ENCODE results near the gene CSTPP1.
"Not testable (repeated sequence)": the region's sequence is repeated elsewhere in the genome, so short reads cannot be mapped to it uniquely, and the experiment has no call there.

The CSTPP1 gene

DNA sequence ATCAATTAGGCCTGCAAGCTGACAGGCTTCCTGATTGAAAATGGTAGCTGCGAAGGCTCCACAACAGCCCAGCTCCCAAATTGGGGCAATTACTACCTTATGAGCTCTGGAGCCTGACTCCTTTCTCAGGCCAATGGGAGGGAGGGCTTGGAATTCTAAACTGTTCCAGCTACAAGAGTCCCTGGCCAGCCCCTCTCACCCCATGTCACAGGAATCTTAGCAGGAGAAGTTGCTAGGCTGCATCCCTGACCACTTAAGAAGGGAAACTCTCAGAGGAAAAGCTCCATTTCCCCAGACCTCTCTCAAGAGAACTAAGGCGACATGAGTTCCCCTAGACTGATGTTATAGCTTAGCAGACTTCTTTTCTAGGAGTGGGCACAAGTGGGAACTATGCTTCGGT, 23.1 kb upstream of the CSTPP1 start:
- DNase-seq, result no peak

DNA sequence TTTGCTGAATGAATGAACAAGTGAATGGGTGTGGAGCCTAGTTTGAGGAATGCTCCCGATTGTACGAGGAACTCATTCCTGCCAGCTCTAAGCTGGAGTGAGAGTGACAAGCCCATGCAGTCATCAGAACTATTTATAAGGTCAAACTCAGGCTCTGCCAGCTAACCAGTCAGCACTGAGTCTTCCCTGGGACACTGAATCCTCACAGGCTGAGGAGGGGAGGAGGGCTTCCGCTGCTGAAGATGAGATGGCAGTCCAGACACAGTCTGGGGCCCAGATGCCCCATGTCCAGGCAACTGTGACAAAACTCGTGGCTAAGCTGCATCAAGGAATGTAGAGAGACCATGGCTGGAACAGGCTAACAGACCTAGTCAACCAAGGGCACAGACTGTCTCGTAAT, 22.2 kb upstream of the CSTPP1 start:
- no peak for DNase-seq

DNA sequence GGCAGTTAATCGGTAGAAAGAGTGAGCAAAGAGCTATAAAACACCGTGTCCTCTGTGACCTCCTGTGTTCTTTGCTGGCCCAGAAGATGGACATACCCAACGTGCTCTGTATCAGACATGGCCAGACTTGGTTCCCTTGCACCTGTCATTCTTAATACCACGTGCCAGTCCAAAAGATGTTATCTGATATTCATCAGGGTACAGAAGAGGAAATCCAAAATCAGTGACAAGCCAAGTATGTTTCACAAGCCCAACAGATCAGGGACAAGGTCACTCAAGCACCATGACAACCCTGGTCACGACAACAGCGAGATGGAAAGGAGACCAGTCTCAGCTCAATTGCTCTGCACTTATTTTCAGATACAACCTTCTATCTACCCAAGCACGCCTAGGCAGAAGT, 21.7 kb upstream of the CSTPP1 start:
- no peak for DNase-seq

DNA sequence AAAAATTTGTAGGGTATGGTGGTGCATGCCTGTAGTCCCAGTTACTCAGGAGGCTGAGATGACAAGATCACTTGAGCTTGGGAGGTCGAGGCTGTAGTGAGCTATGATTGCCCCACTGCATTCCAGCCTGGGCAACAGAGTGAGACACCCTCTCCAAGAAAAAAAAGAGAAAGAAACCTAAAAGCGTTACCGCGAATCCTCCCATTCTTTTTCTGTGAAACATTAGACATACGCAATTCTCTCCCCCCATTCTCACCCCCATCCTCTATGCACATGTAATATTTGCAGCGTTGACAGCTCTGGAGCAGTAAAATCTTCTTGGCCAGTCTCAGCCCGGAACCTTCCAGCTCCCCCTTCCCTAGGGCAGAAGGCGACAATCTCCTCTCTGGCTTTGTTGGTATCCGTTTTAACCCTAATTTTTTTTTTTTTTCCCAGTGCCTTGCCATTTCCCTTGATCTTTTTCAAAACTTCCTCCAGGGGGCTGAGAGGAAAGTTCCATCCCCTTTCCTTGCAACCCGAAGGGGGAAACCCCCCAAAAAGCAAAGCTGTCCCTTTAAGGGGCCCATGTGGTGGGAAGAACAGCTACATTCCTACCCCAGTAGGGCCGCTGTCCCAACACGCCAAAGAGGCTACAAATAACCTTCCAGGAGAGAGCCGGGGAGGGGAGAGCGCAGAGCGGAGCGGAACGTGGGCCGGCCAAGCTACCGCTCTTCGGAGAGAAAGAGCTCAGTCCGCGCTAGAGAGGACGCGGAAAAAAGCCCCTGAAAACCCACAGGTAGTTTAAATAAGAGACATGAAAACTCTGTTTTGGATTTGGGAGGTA, 20.1 kb upstream of the CSTPP1 start:
- no peak for DNase-seq

DNA sequence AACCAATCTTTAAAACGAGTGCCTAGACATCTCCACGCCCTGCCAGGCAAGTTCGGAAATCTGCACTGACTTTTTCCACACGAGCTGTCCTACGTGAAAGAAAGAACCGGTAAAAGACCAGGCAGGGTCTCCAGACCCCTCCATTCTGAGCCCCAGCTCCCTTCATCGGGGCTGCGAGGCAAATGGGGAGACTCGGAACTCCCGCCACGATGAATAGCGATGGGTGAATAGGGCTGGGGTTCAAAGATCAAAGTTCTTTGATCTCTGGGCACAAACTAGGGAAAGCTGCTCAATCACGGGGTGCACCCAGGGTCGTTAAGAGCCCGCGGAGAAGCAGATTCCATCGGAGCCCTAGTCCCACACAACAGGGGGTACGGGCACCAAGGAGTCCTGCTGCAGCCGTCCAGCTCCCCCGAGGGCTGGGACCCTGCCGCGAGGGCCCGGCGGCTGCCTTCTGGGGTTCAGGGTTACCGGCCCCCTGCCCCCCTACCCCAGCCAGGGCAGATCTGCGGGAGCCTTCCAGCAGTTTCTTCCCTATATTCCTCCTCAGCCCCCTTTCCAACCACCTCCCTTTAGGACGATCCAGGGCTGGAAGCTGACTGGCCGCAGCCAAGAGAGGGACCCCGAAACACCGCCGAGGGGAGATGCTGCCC, 19.3 kb upstream of the CSTPP1 start:
- no peak for DNase-seq

DNA sequence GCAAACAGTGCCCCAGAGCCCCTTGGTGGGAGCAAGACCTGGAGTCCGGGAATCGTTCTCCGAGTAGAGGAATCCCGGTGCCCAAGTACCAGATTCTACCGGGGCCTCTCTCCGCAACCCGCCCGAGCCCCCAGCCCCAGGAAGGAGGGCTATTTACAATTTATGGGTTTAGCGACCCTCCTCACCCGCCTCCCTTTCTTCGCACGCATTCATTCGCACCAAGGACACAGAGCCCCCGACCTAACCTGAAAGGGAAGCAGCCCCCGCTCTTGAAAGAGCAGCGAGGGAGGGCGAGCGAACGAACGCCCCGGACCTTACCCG, 18.8 kb upstream of the CSTPP1 start:
- DNase-seq, result no peak

DNA sequence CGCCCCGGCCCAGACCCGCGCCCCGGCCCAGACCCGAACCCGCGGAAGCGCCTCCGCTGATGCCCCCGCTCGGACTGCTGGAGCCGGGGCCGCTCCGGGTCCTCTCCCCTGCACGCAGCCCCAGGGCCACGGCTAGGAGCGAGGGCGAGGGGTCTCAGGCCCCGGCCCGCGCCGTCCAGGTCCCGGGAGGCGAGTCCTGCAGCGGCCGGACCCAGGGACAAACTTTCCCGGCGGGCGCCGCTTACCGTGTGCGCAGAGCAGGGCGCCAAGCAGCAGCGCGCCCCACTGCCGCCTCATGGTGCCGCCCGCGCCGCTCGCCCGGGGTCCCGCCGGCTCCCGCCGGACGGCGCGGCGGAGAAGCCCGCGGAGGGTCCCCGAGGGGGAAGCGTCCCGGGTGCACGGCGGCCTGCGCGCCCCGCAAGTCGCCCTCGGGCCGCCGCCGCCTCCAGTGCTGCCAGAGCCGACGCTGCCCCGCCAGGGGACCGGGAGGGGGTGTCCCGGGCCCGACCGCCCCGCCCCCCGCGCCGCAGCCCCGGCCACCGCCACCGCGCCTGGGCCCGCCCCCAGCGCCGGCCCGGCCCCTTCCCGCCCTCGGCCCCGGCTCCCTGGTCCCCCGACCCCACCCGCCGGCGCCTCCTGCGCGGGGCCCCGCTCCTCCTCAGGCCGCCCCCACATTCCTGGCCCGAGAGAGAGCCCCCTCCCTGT, 18.3 kb upstream of the CSTPP1 start, which contains the start of gene LRP4:
LRP4 (minus strand) TSS at position 468 of the 705 bp plus-strand sequence; CDS start at position 297, 171 bp downstream.
- no peak for DNase-seq

DNA sequence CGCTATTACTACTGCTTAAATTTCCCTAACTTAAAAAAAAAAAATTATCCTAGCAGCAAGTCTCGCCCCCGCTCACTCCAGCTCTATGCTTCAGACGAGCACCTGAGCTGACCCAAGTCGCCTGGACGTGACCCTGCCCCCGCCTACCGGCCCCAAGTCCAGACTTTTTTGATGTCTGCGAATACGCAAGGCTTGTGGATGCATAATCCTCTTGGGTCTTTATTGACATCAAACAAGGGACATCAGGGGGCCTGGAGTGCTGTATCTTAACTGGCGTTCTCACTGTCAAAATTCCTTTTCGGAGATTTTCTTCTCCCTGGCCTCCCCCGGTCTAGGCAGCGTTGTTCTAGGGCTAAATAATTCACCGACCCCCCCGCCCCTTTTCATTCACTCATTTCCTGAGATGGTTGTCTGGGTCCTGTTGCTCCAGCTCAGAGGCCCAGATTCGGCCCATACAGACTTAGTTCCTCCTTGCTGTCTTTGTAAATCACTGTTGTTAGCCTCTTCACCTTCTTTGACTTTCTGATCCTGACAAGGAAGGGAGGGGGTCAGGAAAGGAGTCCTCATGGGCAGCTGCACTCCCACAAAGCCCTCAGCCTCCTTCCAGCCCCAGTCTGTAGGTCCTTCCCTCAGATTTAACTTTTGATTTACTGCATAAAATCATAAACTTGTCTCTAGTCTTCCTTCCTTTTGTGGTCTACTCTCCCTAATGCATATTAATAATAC, 17.6 kb upstream of the CSTPP1 start:
- no peak for DNase-seq

DNA sequence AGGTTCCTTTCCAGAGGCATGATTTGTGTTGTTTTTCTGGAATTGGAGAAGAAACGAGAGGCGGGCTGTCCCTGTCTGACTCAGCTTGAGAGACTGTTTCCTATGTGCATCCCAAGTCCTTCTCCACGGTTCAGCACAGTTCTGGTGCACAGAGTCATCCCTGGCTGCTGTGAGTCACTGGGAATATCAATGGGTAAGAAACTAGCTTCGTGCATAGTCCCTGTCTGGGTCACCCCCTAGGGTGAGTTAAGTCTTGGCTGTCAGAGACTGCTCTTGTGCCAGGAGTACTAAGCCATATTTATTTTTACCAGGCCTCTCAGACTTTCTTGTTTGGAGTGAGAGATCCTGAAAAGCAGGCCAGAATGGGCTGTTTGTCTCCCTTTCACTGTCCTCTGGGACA, 15.8 kb upstream of the CSTPP1 start:
- no peak for DNase-seq

DNA sequence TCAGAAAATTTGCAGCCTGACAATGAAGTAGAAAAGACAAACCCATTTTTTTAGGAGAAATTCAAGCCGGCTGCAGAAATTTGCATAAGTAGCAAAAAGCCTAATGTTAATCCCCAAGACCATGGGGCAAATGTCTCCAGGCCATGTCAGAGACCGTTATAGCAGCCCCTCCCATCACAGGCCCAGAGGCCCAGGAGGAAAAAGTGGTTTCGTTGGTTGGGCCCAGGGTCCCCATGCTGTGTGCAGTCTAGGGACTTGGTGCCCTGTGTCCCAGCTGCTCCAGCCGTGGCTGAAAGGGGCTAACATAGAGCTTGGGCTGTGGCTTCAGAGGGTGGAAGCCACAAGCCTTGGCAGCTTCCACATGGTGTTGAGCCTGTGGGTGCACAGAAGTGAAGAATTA, 8.6 kb upstream of the CSTPP1 start:
- DNase-seq, result not testable (repeated sequence)

DNA sequence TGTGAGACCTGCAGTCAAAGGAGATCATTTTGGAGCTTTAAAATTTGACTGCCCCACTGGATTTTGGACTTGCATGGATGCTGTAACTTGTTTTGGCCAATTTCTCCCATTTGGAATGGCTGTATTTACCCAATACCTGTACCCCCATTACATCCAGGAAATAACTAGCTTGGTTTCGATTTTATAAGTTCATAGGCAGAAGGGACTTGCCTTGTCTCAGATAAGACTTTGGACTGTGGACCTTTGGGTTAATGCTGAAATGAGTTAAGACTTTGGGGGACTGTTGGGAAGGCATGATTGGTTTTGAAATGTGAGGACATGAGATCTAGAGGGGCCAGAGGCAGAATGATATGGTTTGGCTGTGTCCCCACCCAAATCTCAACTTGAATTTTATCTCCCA, 7.9 kb upstream of the CSTPP1 start:
- DNase-seq, result not testable (repeated sequence)

DNA sequence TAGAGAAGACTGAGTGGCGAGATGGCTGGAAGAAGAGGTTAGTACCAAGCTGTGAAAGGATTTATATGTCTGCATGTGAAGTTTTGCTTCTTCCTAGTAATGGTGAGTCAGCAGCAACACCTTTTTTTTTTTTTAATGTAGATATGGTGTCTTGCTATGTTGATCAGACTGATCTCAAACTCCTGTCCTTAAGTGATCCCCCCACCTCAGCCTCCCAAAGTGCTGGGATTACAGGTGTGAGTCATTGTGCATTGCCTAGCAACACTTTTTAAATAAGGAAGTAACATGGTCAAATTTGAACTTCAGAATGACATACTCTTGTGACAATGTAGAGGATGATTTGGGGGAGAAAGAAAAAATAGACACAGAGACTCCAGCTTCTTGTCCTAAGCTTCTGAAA, 6.5 kb upstream of the CSTPP1 start:
- no peak for DNase-seq

DNA sequence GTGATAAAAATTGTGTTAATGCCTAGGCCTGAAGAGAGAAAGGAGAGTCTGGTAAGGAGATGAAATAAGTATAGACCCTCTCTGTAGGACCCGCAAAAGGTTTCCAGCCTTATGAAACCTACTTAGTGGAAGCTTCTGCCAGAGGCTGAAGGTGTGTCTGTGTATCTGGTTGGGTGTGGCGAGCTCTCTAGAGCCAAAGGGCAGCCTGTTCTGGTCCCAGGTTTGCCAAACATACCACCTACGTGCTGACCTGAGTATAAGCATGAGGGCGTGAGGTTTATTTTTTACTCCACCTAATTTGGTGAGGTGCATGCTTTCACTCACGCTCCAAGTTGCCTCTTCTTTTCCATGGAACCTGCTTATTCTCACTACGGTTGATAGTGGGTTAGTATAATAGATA, 5.6 kb downstream of the CSTPP1 start:
- DNase-seq, result no peak

DNA sequence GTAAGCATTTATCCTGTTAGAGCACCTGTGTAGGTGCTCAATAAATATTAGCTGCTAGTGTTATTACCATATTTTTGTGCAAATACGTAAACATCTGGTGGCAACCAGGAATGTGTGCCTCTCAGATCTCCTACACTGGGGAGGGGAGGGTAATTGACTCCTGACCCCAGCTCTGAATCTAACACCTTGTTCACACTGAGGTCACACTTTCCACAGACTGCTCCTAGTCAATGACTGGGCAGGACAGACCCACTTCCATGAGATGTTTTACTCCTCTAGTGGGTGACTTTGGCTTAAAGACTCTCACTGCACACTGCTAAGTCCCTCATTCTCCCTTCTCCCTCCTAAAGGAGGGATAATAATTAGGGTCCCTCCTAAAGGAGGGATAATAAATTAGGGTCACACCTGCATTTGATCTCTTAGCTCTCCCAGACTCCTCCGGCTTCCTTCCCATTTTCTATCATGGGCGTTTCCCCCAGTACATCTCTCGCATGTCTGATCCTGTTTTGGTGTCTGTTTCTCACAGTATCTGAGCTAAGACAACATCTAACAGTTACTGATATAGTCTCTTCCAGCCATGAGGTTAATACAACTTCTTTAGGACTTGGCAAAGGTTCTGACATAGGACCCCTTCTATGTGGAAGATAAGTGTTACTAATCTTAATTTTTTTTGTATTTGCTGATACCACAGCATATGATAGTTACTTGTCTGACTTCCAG, 8.0 kb downstream of the CSTPP1 start:
- DNase-seq, result no peak

DNA sequence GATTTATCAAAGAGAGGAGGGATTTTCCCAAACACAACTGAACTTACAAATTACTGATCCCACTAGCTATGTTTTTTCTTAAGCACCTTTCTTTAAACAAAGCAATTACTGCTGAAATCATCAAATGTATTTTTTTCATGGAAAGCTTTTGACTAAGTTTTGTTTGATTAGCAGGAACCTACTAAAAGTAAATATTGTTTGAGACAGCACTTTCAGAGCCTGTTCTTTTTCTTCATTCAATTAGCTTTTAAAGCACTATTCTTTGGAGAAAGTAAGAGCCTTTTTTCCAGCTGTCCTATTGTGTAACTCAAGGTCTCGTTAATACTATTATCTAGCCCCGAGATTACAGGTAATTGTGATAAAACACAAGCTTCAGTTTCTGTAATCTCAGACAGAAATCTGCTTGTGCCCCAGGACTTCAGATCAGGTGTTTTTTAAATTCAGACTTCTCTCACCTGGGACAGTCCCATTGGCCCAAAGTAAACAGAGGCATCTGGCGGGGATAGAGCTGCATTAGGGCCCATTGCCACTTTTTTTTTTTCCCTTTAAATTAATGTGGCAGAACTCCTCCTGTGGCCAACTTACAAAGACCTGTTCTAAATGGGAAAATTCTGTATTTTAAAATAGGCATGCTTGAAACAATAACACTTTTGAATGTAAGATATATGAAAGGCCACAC, 11.0 kb downstream of the CSTPP1 start:
- no peak for DNase-seq

DNA sequence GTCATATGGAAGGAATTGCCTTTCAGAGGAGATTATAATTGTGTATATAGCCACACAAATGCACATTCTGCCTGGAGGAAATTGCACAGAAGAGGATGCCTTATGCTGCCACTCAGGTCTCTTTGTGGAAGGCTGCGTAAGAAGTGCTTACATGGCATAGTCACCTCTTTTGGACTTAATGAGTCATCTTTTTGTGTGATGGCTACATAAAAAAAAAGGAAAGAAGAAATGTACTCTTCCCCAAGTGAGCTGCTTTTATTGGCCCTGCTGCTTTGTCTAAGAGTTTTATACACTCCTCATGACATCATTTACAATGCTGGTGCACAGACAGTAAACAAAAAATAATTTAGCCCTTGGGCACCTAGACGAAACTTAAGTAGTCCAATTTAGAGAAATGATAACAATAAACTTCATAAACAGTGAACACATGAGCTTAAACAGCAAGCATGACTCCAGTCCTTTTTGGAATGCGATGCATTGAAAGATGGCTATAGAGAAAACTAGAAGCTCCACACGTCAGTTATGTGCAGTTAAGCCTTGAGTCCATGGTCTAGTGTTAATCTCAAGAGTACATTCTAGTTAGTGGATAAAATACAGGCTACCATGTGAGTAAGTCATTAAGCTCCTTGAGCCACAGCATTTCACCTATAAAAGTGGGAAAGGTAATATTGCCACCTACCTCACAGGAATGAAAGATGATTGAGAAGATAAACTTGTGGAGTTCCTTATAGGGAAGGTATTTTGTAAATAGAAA, 12.0 kb downstream of the CSTPP1 start:
- DNase-seq, result no peak

DNA sequence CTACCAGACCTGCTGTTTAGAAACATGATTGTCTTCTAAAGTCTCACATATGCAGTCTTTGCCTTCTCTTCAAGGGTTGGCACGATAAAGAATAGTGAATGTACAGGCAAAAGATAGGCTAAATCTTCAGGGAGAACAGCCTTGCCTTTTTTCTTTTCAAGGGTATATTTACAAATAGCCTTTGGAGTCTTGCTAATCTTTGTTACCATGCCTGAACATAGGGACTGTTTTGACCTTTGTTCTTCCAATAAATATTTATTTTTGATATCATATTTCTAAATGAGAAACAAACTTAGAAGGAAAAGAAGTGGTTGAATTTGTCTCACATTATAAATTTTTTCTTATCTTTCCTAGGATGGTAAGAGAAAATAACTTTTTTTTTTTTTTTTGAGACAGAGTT, 12.7 kb downstream of the CSTPP1 start:
- DNase-seq, result no peak

DNA sequence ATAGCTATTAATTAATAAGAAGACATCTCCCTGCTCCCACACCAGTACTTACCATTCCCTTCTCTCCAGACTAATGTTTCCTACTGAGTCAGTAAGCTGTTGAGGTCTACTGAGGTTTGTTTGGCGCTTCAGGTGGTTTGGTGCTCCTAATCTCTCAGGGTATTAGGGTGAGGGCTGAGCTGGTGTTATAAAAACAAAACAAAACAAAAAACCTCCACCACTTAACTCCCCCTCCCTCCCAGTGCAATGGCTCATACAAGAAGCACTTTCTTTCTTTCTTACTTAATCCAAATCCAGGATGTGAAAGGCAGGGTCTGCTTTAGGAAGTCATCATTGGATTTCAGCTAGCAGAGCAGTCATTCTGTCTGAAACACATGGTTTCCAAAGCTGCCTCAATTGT, 15.3 kb downstream of the CSTPP1 start:
- no peak for DNase-seq

DNA sequence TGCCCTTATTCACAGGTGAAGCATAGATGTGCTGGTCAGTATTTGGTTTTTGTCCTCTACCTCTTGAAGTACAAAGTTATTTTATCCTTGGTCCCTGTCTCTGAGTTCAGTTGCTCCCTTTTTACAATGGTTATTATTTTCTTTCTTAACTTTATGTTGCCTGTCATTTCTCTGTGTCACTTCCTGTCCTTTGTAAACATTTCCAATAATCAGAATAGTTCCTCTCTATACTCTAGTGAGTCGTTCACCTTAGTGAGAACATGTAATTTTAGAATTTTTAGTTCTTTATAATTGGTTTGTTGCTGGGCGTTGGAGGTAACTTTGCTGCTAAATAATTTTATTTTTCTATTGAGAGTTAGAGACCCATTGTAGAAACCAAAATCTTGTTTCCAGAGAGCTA, 16.0 kb downstream of the CSTPP1 start:
- DNase-seq, result no peak

DNA sequence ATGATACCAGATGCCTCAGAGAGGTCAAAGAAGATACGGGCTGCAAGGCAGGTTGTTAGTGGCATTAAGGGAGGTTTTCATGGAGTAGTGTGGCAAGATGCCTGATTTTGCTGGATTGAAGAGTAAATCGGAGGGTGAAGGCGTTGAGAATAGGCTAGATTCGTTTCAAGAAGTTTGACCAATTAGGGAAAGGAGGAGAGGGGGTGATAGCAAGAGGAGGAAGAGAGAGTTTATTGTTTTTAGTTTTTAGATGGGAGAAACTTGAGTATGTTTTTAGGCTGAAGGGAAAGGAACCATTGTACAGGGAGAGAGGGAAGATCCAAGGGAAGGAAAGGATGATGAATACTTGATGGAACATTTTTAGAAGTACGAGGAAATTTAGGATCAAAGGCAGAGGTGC, 16.5 kb downstream of the CSTPP1 start:
- DNase-seq, result no peak

DNA sequence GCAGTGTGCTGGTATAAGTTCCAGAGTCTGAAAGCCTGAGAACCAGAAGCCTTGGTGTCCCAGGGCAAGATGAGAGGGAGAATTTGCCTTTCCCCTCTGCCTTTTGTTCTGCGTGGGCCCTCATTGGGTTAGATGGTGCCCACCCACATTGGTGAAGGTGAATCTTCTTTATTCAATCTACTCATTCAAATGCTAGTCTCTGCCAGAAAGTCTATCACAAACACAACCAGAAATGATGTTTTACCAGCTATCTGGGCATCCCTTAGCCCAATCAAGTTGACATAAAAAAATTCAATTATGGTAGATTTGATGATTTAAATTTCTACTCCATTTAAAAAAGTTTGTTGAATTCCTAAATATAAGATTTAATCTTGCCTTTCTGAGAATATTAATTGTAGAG, 22.2 kb downstream of the CSTPP1 start:
- no peak for DNase-seq
